IPS DF 4.7 (cell line): ENCODE results near the gene DEFB128.
"Not testable (repeated sequence)": the region's sequence is repeated elsewhere in the genome, so short reads cannot be mapped to it uniquely, and the experiment has no call there.

Experiments used
- DNase-seq: peaks from one replicate; pipeline ENCODE4 v3.0.0-alpha.2; 2013; ENCODE audit warnings: low spot score; ENCODE audit errors: extremely low read depth

Gene DEFB128

GRCh38 chr20:189611-190010, at the start of gene DEFB128:
Gene DEFB128, minus strand, starts transcription at chr20:189711. Its CDS starts 88 bp downstream, at chr20:189623.
- DNase-seq = no peak

- DNase-seq = no peak
Measured at GRCh38 chr20:237929-238328, 48.4 kb upstream of the DEFB128 start.

GRCh38 chr20:237489-237888, 48.0 kb upstream of the DEFB128 start:
- DNase-seq = no peak

GRCh38 chr20:235891-236290, 46.4 kb upstream of the DEFB128 start:
- no peak for DNase-seq

- no peak for DNase-seq
Measured at GRCh38 chr20:227439-228105, 38.1 kb upstream of the DEFB128 start.

- DNase-seq = no peak
Measured at GRCh38 chr20:226958-227357, 37.4 kb upstream of the DEFB128 start, which contains the start of gene DEFB129. Gene DEFB129, plus strand, starts transcription at chr20:227258. Its CDS starts 31 bp downstream, at chr20:227289.

- not testable (repeated sequence) for DNase-seq
Measured at GRCh38 chr20:225879-226278, 36.4 kb upstream of the DEFB128 start.

GRCh38 chr20:221258-221830, 31.8 kb upstream of the DEFB128 start:
- no peak for DNase-seq

- DNase-seq = peak; percentile 14
Measured at GRCh38 chr20:219290-220115, 30.0 kb upstream of the DEFB128 start.

GRCh38 chr20:217266-217665, 27.8 kb upstream of the DEFB128 start:
- DNase-seq = no peak

GRCh38 chr20:215796-216195, 26.3 kb upstream of the DEFB128 start:
- no peak for DNase-seq

- DNase-seq = no peak
Measured at GRCh38 chr20:214383-214782, 24.9 kb upstream of the DEFB128 start.

- no peak for DNase-seq
Measured at GRCh38 chr20:210809-211502, 21.4 kb upstream of the DEFB128 start.

GRCh38 chr20:208942-209566, 19.5 kb upstream of the DEFB128 start:
- DNase-seq = peak; percentile 7

GRCh38 chr20:203630-204029, 14.1 kb upstream of the DEFB128 start:
- DNase-seq = not testable (repeated sequence)

GRCh38 chr20:199996-200395, 10.5 kb upstream of the DEFB128 start:
- DNase-seq = no peak

GRCh38 chr20:198225-198624, 8.7 kb upstream of the DEFB128 start:
- no peak for DNase-seq

- no peak for DNase-seq
Measured at GRCh38 chr20:187733-188132, 1.8 kb downstream of the DEFB128 start.

GRCh38 chr20:184288-184687, 5.2 kb downstream of the DEFB128 start:
- DNase-seq = no peak

GRCh38 chr20:168876-169275, 20.6 kb downstream of the DEFB128 start:
- DNase-seq = no peak

GRCh38 chr20:164618-165017, 24.9 kb downstream of the DEFB128 start:
- DNase-seq = no peak
